A673 (cell line): ENCODE measurements around the gene CDC42BPB.

Experiments
- EZH2 ChIP-seq: fragments of 200-600 bp; sonication (generic); IDR thresholded peaks from 2 replicates; pipeline ENCODE4 v1.6.1; 2017; ENCODE audit warnings: borderline replicate concordance, low read depth, mild to moderate bottlenecking, mixed read lengths, antibody characterized with exemption, low read length; ENCODE audit not compliant: poor library complexity, severe bottlenecking
- TF ChIP-seq, protein P1 (sequence below): fragments of 300-800, 200-600 bp; sonication (generic); conservative IDR thresholded peaks from 2 replicates; pipeline ENCODE4 v1.5.1; 2017; ENCODE audit warnings: low read depth, mild to moderate bottlenecking, antibody characterized with exemption, low read length, moderate library complexity, mixed read lengths

GRCh38 chr14:103070971-103071542 lies 13.7 kb upstream of the CDC42BPB start:
- TF ChIP-seq, protein P1, sequence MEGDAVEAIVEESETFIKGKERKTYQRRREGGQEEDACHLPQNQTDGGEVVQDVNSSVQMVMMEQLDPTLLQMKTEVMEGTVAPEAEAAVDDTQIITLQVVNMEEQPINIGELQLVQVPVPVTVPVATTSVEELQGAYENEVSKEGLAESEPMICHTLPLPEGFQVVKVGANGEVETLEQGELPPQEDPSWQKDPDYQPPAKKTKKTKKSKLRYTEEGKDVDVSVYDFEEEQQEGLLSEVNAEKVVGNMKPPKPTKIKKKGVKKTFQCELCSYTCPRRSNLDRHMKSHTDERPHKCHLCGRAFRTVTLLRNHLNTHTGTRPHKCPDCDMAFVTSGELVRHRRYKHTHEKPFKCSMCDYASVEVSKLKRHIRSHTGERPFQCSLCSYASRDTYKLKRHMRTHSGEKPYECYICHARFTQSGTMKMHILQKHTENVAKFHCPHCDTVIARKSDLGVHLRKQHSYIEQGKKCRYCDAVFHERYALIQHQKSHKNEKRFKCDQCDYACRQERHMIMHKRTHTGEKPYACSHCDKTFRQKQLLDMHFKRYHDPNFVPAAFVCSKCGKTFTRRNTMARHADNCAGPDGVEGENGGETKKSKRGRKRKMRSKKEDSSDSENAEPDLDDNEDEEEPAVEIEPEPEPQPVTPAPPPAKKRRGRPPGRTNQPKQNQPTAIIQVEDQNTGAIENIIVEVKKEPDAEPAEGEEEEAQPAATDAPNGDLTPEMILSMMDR = no peak
- no peak for TF ChIP-seq EZH2
